HG03108 (cell line): ENCODE data around the gene B2M.

Experiments
- ATAC-seq: cut with Tn5 transposase; IDR thresholded peaks from one replicate; pipeline ENCODE4 v1.9.1; 2021; ENCODE audit warnings: moderate library complexity; ENCODE audit not compliant: unreplicated experiment

B2M gene

DNA sequence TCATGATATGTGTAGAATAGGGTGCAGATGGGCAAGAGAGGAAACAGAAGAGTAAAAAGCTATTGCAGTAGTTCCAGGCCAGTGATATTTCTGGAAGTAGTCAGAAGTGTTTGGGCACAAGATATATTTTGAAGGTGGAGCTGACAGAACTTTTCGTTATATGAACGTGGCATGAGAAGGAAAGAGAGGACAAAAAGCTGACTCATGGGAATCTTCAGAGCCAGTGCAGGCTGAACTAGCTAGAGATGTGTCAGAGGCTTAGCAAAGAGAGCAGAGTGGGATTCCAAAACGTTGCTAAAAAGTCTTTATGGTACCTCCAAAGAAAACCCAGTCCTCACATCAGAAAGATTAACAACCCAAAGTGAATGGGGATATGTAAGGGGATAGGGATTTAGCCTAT is 53.7 kb downstream of the B2M start:
- ATAC-seq = no peak
